HG03460 (cell line): ENCODE measurements around the gene PBX1.

Experiments used
- ATAC-seq: cut with Tn5 transposase; IDR thresholded peaks from one replicate; pipeline ENCODE4 v1.9.1; 2021; ENCODE audit not compliant: unreplicated experiment

PBX1 gene

GRCh38 chr1:164773102-164773501 lies 214.1 kb downstream of the PBX1 start:
- ATAC-seq = no peak

GRCh38 chr1:164774413-164774812 lies 215.4 kb downstream of the PBX1 start:
- no peak for ATAC-seq

- no peak for ATAC-seq
Observed at GRCh38 chr1:164774819-164775654, 216.1 kb downstream of the PBX1 start.

- no peak for ATAC-seq
Observed at GRCh38 chr1:164777518-164777917, 218.5 kb downstream of the PBX1 start.

GRCh38 chr1:164779376-164779775 lies 220.4 kb downstream of the PBX1 start:
- ATAC-seq = no peak

GRCh38 chr1:164780111-164780812 lies 221.3 kb downstream of the PBX1 start:
- ATAC-seq = no peak

GRCh38 chr1:164780863-164781262 lies 221.9 kb downstream of the PBX1 start:
- ATAC-seq = no peak

- ATAC-seq = no peak
Observed at GRCh38 chr1:164781972-164782371, 223.0 kb downstream of the PBX1 start.

- no peak for ATAC-seq
Observed at GRCh38 chr1:164783778-164784555, 225.0 kb downstream of the PBX1 start.

GRCh38 chr1:164784960-164785359 lies 226.0 kb downstream of the PBX1 start:
- ATAC-seq = no peak

- ATAC-seq = no peak
Observed at GRCh38 chr1:164785841-164786534, 227.0 kb downstream of the PBX1 start.

GRCh38 chr1:164786980-164787833 lies 228.2 kb downstream of the PBX1 start:
- ATAC-seq = peak; percentile 93

- no peak for ATAC-seq
Observed at GRCh38 chr1:164787834-164788231, 228.8 kb downstream of the PBX1 start.

- no peak for ATAC-seq
Observed at GRCh38 chr1:164790081-164790480, 231.1 kb downstream of the PBX1 start.

- no peak for ATAC-seq
Observed at GRCh38 chr1:164792410-164793004, 233.5 kb downstream of the PBX1 start.

- no peak for ATAC-seq
Observed at GRCh38 chr1:164794356-164794755, 235.4 kb downstream of the PBX1 start.

- ATAC-seq = no peak
Observed at GRCh38 chr1:164796916-164797315, 237.9 kb downstream of the PBX1 start.

- no peak for ATAC-seq
Observed at GRCh38 chr1:164801246-164801731, 242.3 kb downstream of the PBX1 start.

GRCh38 chr1:164801791-164802502 lies 243.0 kb downstream of the PBX1 start:
- no peak for ATAC-seq
